RWPE2 (cell line): ENCODE measurements around the gene PAK6.
A peak's percentile ranks its signal among the peaks of the same experiment; 100 is the strongest.

Source experiments
- ATAC-seq: fragments of 200-7000 bp; cut with Tn5 transposase; 3 replicates; pipeline ENCODE4 v1.9.1; 2021; ENCODE audit warnings: low read depth
- DNase-seq: peaks from one replicate; pipeline ENCODE4 v3.0.0-alpha.2; 2020; ENCODE audit warnings: low spot score
- H3K27ac ChIP-seq: fragments of 450-650 bp; 2 replicates; pipeline ENCODE4 v1.5.1; 2017; ENCODE audit warnings: mild to moderate bottlenecking; ENCODE audit not compliant: poor library complexity, severe bottlenecking
- H3K27me3 ChIP-seq: fragments of 250-450 bp; sonication (Bioruptor Pico); 2 replicates; pipeline ENCODE4 v1.5.1; 2021; ENCODE audit warnings: mild to moderate bottlenecking, moderate library complexity; ENCODE audit not compliant: insufficient read depth, poor library complexity, severe bottlenecking
- H3K36me3 ChIP-seq: fragments of 250-450 bp; sonication (Bioruptor Pico); 2 replicates; pipeline ENCODE4 v1.5.1; 2020; ENCODE audit warnings: low read depth, mild to moderate bottlenecking, moderate library complexity
- H3K4me1 ChIP-seq: fragments of 250-450 bp; sonication (Bioruptor Pico); 2 replicates; pipeline ENCODE4 v1.5.1; 2021; ENCODE audit warnings: mild to moderate bottlenecking, moderate library complexity; ENCODE audit not compliant: insufficient read depth, poor library complexity, severe bottlenecking
- H3K4me3 ChIP-seq: fragments of 250-450 bp; sonication (Bioruptor Pico); 2 replicates; pipeline ENCODE4 v1.5.1; 2021; ENCODE audit warnings: mild to moderate bottlenecking, moderate library complexity; ENCODE audit not compliant: severe bottlenecking
- H3K9me3 ChIP-seq: fragments of 250-450 bp; sonication (Bioruptor Pico); 2 replicates; pipeline ENCODE4 v1.5.1; 2021; ENCODE audit warnings: mild to moderate bottlenecking, moderate library complexity; ENCODE audit not compliant: severe bottlenecking
- CTCF ChIP-seq: fragments of 450-650 bp; IDR thresholded peaks from one replicate; pipeline ENCODE4 v1.5.1; 2017; ENCODE audit warnings: mild to moderate bottlenecking, moderate library complexity; ENCODE audit not compliant: poor library complexity, severe bottlenecking

The PAK6 gene

GRCh38 chr15:40276927-40277326 lies 38.1 kb downstream of the PAK6 start:
- Histone ChIP-seq H3K4me3 (no peak overlapping the region), H3K9me3 (no peaks in the 10 kb centered on the region), H3K27me3 (peaks cover 15% of the 10 kb centered on the region), H3K36me3 (no peaks in the 10 kb centered on the region), H3K27ac (no peak overlapping the region), H3K4me1 (no peaks in the 10 kb centered on the region)
- TF ChIP-seq CTCF = no peak
- DNase-seq (no peak), ATAC-seq (no peak)

GRCh38 chr15:40277471-40277870 lies 38.6 kb downstream of the PAK6 start:
- no peak for TF ChIP-seq CTCF
- DNase-seq = no peak
- Histone ChIP-seq H3K9me3 (no peaks in the 10 kb centered on the region), H3K36me3 (no peaks in the 10 kb centered on the region), H3K4me1 (no peaks in the 10 kb centered on the region), H3K27ac (no peak overlapping the region), H3K27me3 (peaks cover 20% of the 10 kb centered on the region), H3K4me3 (no peak overlapping the region)
- no peak for ATAC-seq

GRCh38 chr15:40278026-40278425 lies 39.2 kb downstream of the PAK6 start:
- no peak for TF ChIP-seq CTCF
- no peaks in the 10 kb centered on the region for H3K4me1 ChIP-seq
- ATAC-seq (no peak), DNase-seq (no peak)
- H3K4me3 ChIP-seq = no peak overlapping the region
- H3K27me3 ChIP-seq = peaks cover 26% of the 10 kb centered on the region
- H3K9me3 ChIP-seq = no peaks in the 10 kb centered on the region
- H3K27ac ChIP-seq = no peak overlapping the region
- H3K36me3 ChIP-seq = no peaks in the 10 kb centered on the region

- DNase-seq (no peak), ATAC-seq (peak; percentile 61)
- H3K4me1 ChIP-seq = no peaks in the 10 kb centered on the region
- no peaks in the 10 kb centered on the region for H3K36me3 ChIP-seq
- H3K9me3 ChIP-seq = no peaks in the 10 kb centered on the region
- TF ChIP-seq CTCF = peak; percentile 100
- peaks cover 38% of the 10 kb centered on the region for H3K27me3 ChIP-seq
- no peak overlapping the region for H3K27ac ChIP-seq
- no peak overlapping the region for H3K4me3 ChIP-seq
Observed at GRCh38 chr15:40279437-40280141, 40.7 kb downstream of the PAK6 start.
